HCT116 (cell line): ENCODE results near the gene AP4M1. TPM values are rescaled to one million over a fixed set of nuclear protein-coding genes. Genes with fewer than 3 reads are reported as not detected.

ENCODE experiments used
- ATAC-seq: fragments of 200-7000 bp; cut with Tn5 transposase; 2 replicates; pipeline ENCODE4 v1.9.1; 2020; ENCODE audit warnings: mild to moderate bottlenecking, moderate library complexity
- BruUV-seq: library from RNA; stranded (reverse); fragments of 400-500 nt; replicated peaks from 2 replicates; lab custom pipeline; 2021; lab: Mats Ljungman, UMichigan
- CTCF ChIA-PET: fragments of 300-600 bp; sonication (Branson Sonifier 250); formaldehyde crosslinking; loops from one replicate; lab custom pipeline; 2021; ENCODE audit warnings: antibody characterized with exemption; lab: Charles Lee
- POLR2A ChIA-PET: fragments of 300-600, 350-600 bp; sonication (Branson Sonifier 250); formaldehyde crosslinking; loops from one replicate; lab custom pipeline; 2021; ENCODE audit warnings: antibody characterized with exemption; lab: Charles Lee
- RAD21 ChIA-PET, 2 experiments: fragments of 300-600 bp; sonication (Branson Sonifier 250); formaldehyde crosslinking; loops; one replicate each; lab custom pipeline; 2023; ENCODE audit warnings: low total read pairs in 2 of 2; ENCODE audit not compliant: uncharacterized antibody in 2 of 2, unreplicated experiment in 2 of 2, low non-redundant PET in 1 of 2; lab: Charles Lee
- DNase-seq: peaks from one replicate; pipeline ENCODE4 v3.0.0-alpha.2; 2010; ENCODE audit warnings: low read depth, low spot score
- H2AFZ ChIP-seq: fragments of 200-600 bp; shearing (Covaris generic), sonication (generic); 2 replicates; pipeline ENCODE4 v1.6.1; 2017; ENCODE audit warnings: low read depth, mixed run types, mixed read lengths, antibody characterized with exemption, low read length; ENCODE audit not compliant: poor library complexity, severe bottlenecking
- H3K27ac ChIP-seq: 2 replicates; pipeline ENCODE4 v1.5.1; 2012; ENCODE audit warnings: low read depth, low read length
- H3K27me3 ChIP-seq: fragments of 200-600 bp; sonication (generic); 2 replicates; pipeline ENCODE4 v1.6.1; 2016; ENCODE audit warnings: mixed run types, low read length, mixed read lengths; ENCODE audit not compliant: insufficient read depth
- H3K36me3 ChIP-seq, 2 experiments: fragments of 200-500 bp in 1 of 2; fragments of 200-600 bp in 1 of 2; sonication (Bioruptor generic) in 1 of 2; sonication (generic) in 1 of 2; 2 replicates each; pipeline versions ENCODE4 v1.5.1 to v1.6.1; 2014 to 2016; ENCODE audit warnings: low read length in 2 of 2, inconsistent platforms in 1 of 2, mixed read lengths in 1 of 2, mixed run types in 1 of 2; ENCODE audit not compliant: insufficient read depth in 2 of 2, control insufficient read depth in 1 of 2
- H3K4me1 ChIP-seq, 2 experiments: fragments of 200-600 bp in 1 of 2; sonication (generic) in 1 of 2; 2 replicates each; pipeline versions ENCODE4 v1.5.1 to v1.6.1; 2012 to 2017; ENCODE audit warnings: low read length in 2 of 2, inconsistent platforms in 1 of 2, mild to moderate bottlenecking in 1 of 2, mixed read lengths in 1 of 2, mixed run types in 1 of 2, moderate library complexity in 1 of 2; ENCODE audit not compliant: insufficient read depth in 2 of 2, control insufficient read depth in 1 of 2
- H3K4me2 ChIP-seq: fragments of 200-600 bp; sonication (generic); 2 replicates; pipeline ENCODE4 v1.6.1; 2017; ENCODE audit warnings: mixed run types, low read length, mixed read lengths
- H3K4me3 ChIP-seq, 2 experiments: fragments of 200-600 bp in 1 of 2; sonication (generic) in 1 of 2; replicated peaks in 1 of 2; 2 replicates each; pipeline ENCODE4 v1.5.1; 2011 to 2016; ENCODE audit warnings: low read length in 2 of 2, control low read depth in 1 of 2, low read depth in 1 of 2, mild to moderate bottlenecking in 1 of 2, mixed read lengths in 1 of 2, mixed run types in 1 of 2
- H3K79me2 ChIP-seq: fragments of 200-600 bp; sonication (generic); 2 replicates; pipeline ENCODE4 v1.6.1; 2017; ENCODE audit warnings: mild to moderate bottlenecking, mixed run types, low read length, moderate library complexity, mixed read lengths; ENCODE audit not compliant: insufficient read depth
- H3K9ac ChIP-seq: fragments of 200-600 bp; sonication (generic); 2 replicates; pipeline ENCODE4 v1.6.1; 2016; ENCODE audit warnings: low read length, mixed read lengths
- H3K9me2 ChIP-seq: fragments of 200-600 bp; sonication (generic), shearing (Covaris generic); 2 replicates; pipeline ENCODE4 v1.6.1; 2017; ENCODE audit warnings: mixed run types, mild to moderate bottlenecking, moderate library complexity; ENCODE audit not compliant: insufficient read depth
- H3K9me3 ChIP-seq, 2 experiments: fragments of 200-500 bp in 1 of 2; fragments of 200-600 bp in 1 of 2; sonication (Bioruptor generic) in 1 of 2; sonication (generic) in 1 of 2; 2 replicates each; pipeline ENCODE4 v1.6.1; 2014 to 2017; ENCODE audit warnings: low read length in 2 of 2, mixed read lengths in 2 of 2, inconsistent platforms in 1 of 2, low read depth in 1 of 2, mild to moderate bottlenecking in 1 of 2, mixed run types in 1 of 2, moderate library complexity in 1 of 2; ENCODE audit not compliant: control insufficient read depth in 1 of 2, insufficient read depth in 1 of 2
- H4K20me1 ChIP-seq: fragments of 200-600 bp; sonication (generic), shearing (Covaris generic); 2 replicates; pipeline ENCODE4 v1.6.1; 2017; ENCODE audit warnings: mixed run types, mild to moderate bottlenecking, moderate library complexity; ENCODE audit not compliant: insufficient read depth
- ZNF274 ChIP-seq: fragments of 200-500 bp; sonication (Bioruptor generic); IDR thresholded peaks from 2 replicates; pipeline ENCODE4 v1.6.1; 2014; ENCODE audit warnings: mild to moderate bottlenecking, low read depth, low read length, inconsistent platforms
- intact Hi-C: fragments of 100-400 bp; cut with micrococcal nuclease; formaldehyde crosslinking; loops from 2 replicates; pipeline ENCODE4 v1.10.0; 2022
- total RNA-seq: library from RNA; stranded (reverse); gene quantifications from one replicate; pipeline ENCODE4 v1.2.1, GENCODE V29; 2021; ENCODE audit not compliant: unreplicated experiment
- TF ChIP-seq, protein P1 (sequence below): IDR thresholded peaks from 2 replicates; pipeline ENCODE4 v1.6.1; 2012
- TF ChIP-seq, protein P2 (sequence below), 3 experiments: fragments of 200-600 bp in 1 of 3; sonication (generic) in 1 of 3; IDR thresholded peaks in 2 of 3; conservative IDR thresholded peaks in 1 of 3; 2 replicates each; pipeline ENCODE4 v1.5.1; 2012 to 2017; ENCODE audit warnings: low read depth in 2 of 3, low read length in 2 of 3, antibody characterized with exemption in 1 of 3, borderline replicate concordance in 1 of 3, control low read depth in 1 of 3, mild to moderate bottlenecking in 1 of 3, mixed read lengths in 1 of 3, mixed run types in 1 of 3, moderate library complexity in 1 of 3; ENCODE audit not compliant: insufficient read depth in 1 of 3

AP4M1 gene
- total RNA-seq, 1 experiment from 2014 or later = 20.0 TPM

DNA sequence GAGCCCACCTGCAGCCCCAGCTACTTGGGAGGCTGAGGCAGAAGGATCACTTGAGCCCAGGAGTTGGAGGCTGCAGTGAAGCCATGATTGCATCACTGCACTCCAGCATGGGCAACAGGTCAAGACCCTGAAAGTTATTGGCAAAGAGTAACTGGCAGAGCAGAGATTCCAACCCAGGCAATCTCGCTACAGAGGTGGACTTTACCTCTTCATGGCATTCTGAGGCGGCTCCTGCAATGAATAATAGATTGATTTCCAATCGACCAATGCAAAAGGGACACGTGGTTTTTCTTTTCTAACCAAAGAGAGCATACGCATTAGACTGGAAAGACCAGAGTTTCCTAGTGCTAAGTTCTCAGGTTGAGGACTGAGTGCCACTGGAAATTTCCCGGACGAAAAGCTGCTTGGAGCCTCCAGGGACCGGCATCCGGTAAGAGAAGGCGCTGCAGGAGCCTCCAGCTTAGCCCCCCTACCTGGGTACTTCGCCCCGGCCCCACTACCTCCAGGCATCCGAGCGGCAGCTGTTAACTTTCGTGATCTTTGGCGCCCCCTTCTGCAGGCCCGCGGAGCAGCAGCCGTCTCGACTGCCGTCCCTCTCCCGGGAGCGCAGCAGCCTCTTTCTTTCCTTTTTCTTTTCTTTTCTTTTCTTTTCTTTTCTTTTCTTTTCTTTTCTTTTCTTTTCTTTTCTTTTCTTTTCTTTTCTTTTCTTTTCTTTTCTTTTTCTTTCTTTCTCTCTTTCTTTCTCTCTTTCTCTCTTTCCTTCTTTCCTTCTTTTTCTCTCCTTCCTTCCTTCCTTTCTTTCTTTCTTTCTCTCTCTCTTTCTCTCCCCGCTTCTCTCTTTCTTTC lies 29.4 kb downstream of the AP4M1 start:
- ChIA-PET RAD21 (interaction anchor here (0.7 kb wide), 2 partner anchors 30 to 77 kb away, joined by 3 to 4 read pairs; partner anchors contain the start of gene MCM7 (in 1 of the 2)), POLR2A (no interaction called here), CTCF (interaction anchor here (0.6 to 3.7 kb wide), 10 partner anchors 9 to 277 kb away, joined by 3 to 47 read pairs (median 4); partner anchors contain the start of genes AP4M1, LAMTOR4 and MCM7)
- no TSS peak for BruUV-seq
- ATAC-seq (peak; percentile 46), DNase-seq (no peak)
- intact Hi-C loops = loop anchor here (1.0 to 5.0 kb wide), 2 partner anchors 137 to 211 kb away; no protein-coding TSS in a partner anchor
- Histone ChIP-seq H3K36me3 (no peaks in the 10 kb centered on the region), H3K27me3 (no peaks in the 10 kb centered on the region), H3K4me1 (peaks cover 29 to 39% of the 10 kb centered on the region in 2 experiments), H3K27ac (peak overlapping the region; percentile 10), H3K9me3 (no peaks in the 10 kb centered on the region), H3K9ac (peak overlapping the region; percentile 43), H3K9me2 (no peaks in the 10 kb centered on the region), H2AFZ (peak overlapping the region; percentile 13), H3K79me2 (peaks cover 9% of the 10 kb centered on the region; the same call in 1 of the 2 replicates), H3K4me2 (peak overlapping the region; percentile 84), H3K4me3 (peak overlapping the region; percentile 17 to 22; a peak in 3 of 4 replicates), H4K20me1 (no peaks in the 10 kb centered on the region)
- TF ChIP-seq, protein P1, sequence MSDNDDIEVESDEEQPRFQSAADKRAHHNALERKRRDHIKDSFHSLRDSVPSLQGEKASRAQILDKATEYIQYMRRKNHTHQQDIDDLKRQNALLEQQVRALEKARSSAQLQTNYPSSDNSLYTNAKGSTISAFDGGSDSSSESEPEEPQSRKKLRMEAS = no peak
- TF ChIP-seq, protein P2, sequence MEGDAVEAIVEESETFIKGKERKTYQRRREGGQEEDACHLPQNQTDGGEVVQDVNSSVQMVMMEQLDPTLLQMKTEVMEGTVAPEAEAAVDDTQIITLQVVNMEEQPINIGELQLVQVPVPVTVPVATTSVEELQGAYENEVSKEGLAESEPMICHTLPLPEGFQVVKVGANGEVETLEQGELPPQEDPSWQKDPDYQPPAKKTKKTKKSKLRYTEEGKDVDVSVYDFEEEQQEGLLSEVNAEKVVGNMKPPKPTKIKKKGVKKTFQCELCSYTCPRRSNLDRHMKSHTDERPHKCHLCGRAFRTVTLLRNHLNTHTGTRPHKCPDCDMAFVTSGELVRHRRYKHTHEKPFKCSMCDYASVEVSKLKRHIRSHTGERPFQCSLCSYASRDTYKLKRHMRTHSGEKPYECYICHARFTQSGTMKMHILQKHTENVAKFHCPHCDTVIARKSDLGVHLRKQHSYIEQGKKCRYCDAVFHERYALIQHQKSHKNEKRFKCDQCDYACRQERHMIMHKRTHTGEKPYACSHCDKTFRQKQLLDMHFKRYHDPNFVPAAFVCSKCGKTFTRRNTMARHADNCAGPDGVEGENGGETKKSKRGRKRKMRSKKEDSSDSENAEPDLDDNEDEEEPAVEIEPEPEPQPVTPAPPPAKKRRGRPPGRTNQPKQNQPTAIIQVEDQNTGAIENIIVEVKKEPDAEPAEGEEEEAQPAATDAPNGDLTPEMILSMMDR (IDR thresholded peaks at IDR 0.05 in 2 of 3, conservative IDR thresholded peaks at IDR 0.05 in 1 of 3; ENCODE audit: borderline replicate concordance in 1 of 3, insufficient read depth in 1 of 3, low read depth in 2 of 3, low read length in 2 of 3) = peak in 2 of 3 experiments; percentile 67 to 75; a peak in 4 of 6 replicates
- no peak for TF ChIP-seq ZNF274
